ENCODE results near the gene IQCK.

DNA sequence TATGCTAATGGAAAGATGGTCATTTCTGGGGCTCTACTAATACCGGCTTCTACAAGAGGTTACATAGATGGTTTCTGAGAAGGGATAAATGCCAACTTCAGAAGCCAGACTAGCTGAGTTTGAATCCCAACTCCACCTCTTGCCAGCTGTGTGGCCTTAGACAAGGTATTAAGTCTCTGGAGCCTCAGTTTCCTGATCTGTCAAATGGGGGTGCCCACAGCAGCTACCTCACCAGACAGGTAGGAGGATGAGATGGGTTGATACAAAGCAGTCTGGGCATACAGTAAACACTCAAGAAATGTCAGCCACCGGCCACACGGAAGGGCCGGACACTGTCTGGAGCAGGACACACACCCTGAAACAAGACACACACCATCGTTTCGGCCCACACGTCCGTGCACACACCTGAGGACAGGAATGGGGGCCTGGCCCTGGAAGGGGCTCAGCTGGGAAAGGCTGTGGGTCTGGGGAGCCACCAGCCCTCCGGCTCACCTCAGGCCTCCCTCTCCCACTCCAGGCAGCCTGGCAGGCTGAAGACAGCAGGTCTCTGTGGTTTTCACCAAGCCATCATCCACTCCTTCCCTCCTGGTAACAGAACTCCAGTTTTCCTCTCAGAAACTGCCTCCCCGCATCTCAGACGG is 5.5 kb upstream of the IQCK start:
- TF ChIP-seq POLR2AphosphoS5 (IDR thresholded peaks at IDR 0.05; ENCODE audit: borderline replicate concordance, low read depth, low read length) (no peak), EZH2 (IDR thresholded peaks at IDR 0.05) (no peak)

Data from SK-N-MC (cell line).